H1 (cell line): ENCODE results near the gene BAZ2B. TPM values are rescaled to one million over a fixed set of nuclear protein-coding genes. Genes with fewer than 3 reads are reported as not detected.

ENCODE experiments used
- CTCF ChIA-PET: fragments of 300-600 bp; sonication (Branson Sonifier 250); formaldehyde crosslinking; loops from one replicate; lab custom pipeline; 2021; ENCODE audit not compliant: partially characterized antibody; lab: Charles Lee
- POLR2A ChIA-PET: fragments of 300-600 bp; sonication (Branson Sonifier 250); formaldehyde crosslinking; loops from one replicate; lab custom pipeline; 2021; ENCODE audit warnings: inconsistent platforms; ENCODE audit not compliant: partially characterized antibody; lab: Charles Lee
- DNase-seq, 2 experiments: peaks; one replicate each; pipeline versions ENCODE4 v3.0.0 to v3.0.0-alpha.2; 2010 to 2022; ENCODE audit warnings: low spot score in 2 of 2, low read depth in 1 of 2, mixed read lengths in 1 of 2
- FAIRE-seq: peaks from 2 replicates; lab custom pipeline; 2011; peaks lifted over from hg19 to GRCh38; lab: Jason Lieb, UNC
- H2AFZ ChIP-seq: 2 replicates; pipeline ENCODE4 v1.8.1; 2012; ENCODE audit warnings: low read length, inconsistent platforms
- H2AK5ac ChIP-seq: 2 replicates; pipeline ENCODE4 v1.6.1; 2013; ENCODE audit warnings: low read depth, low read length
- H2BK120ac ChIP-seq: replicated peaks from 2 replicates; pipeline ENCODE3; 2013; ENCODE audit warnings: low read depth, low read length, inconsistent platforms
- H2BK12ac ChIP-seq: 2 replicates; pipeline ENCODE4 v1.6.1; 2013; ENCODE audit warnings: low read depth, low read length
- H2BK15ac ChIP-seq: 2 replicates; pipeline ENCODE4 v1.6.1; 2013; ENCODE audit warnings: low read length
- H2BK20ac ChIP-seq: 2 replicates; pipeline ENCODE4 v1.6.1; 2013; ENCODE audit warnings: low read length
- H2BK5ac ChIP-seq: 2 replicates; pipeline ENCODE4 v1.6.1; 2013; ENCODE audit warnings: low read depth, low read length
- H3K14ac ChIP-seq: 2 replicates; pipeline ENCODE4 v1.6.1; 2013; ENCODE audit warnings: inconsistent platforms; ENCODE audit not compliant: insufficient read length
- H3K18ac ChIP-seq: 2 replicates; pipeline ENCODE4 v1.6.1; 2013; ENCODE audit warnings: low read length; ENCODE audit errors: extremely low read depth
- H3K23ac ChIP-seq: 2 replicates; pipeline ENCODE4 v1.6.1; 2013; ENCODE audit warnings: inconsistent platforms; ENCODE audit not compliant: insufficient read length
- H3K23me2 ChIP-seq: 2 replicates; pipeline ENCODE4 v1.6.1; 2013; ENCODE audit warnings: low read depth, low read length
- H3K27ac ChIP-seq: 2 replicates; pipeline ENCODE4 v1.6.1; 2011; ENCODE audit warnings: low read depth, low read length, inconsistent platforms
- H3K27me3 ChIP-seq, 4 experiments: replicated peaks in 1 of 4; 1 replicate in 1 of 4; 2 replicates in 3 of 4; pipeline versions ENCODE4 v1.6.1 to v1.8.1; 2011 to 2013; ENCODE audit warnings: low read length in 3 of 4, mild to moderate bottlenecking in 3 of 4, inconsistent platforms in 2 of 4, mixed read lengths in 2 of 4, moderate library complexity in 1 of 4; ENCODE audit not compliant: control insufficient read depth in 3 of 4, insufficient read depth in 3 of 4; ENCODE audit errors: extremely low read depth in 1 of 4
- H3K36me3 ChIP-seq, 4 experiments: 2 replicates each; pipeline versions ENCODE4 v1.6.1 to v1.8.1; 2011 to 2013; ENCODE audit warnings: mild to moderate bottlenecking in 4 of 4, low read length in 3 of 4, moderate library complexity in 2 of 4, control low read depth in 1 of 4, inconsistent platforms in 1 of 4; ENCODE audit not compliant: insufficient read depth in 4 of 4, control insufficient read depth in 2 of 4
- H3K4ac ChIP-seq: replicated peaks from 2 replicates; pipeline ENCODE3; 2013; ENCODE audit warnings: low read length, low read depth, mixed read lengths, inconsistent platforms; ENCODE audit not compliant: insufficient read length
- H3K4me1 ChIP-seq, 4 experiments: replicated peaks in 1 of 4; 1 replicate in 1 of 4; 2 replicates in 3 of 4; pipeline versions ENCODE4 v1.6.1 to v1.8.1; 2011 to 2013; ENCODE audit warnings: low read length in 3 of 4, inconsistent platforms in 2 of 4, mixed read lengths in 1 of 4; ENCODE audit not compliant: insufficient read depth in 4 of 4, control insufficient read depth in 3 of 4
- H3K4me2 ChIP-seq, 2 experiments: 2 replicates each; pipeline versions ENCODE4 v1.6.1 to v1.8.1; 2011 to 2013; ENCODE audit warnings: low read depth in 2 of 2, low read length in 2 of 2, control low read depth in 1 of 2, inconsistent platforms in 1 of 2, mild to moderate bottlenecking in 1 of 2; ENCODE audit not compliant: insufficient read depth in 1 of 2
- H3K4me3 ChIP-seq, 4 experiments: fragments of 200-600, 300-600 bp in 1 of 4; sonication (generic), shearing (Covaris generic), sonication (Bioruptor Twin) in 1 of 4; 2 replicates each; pipeline versions ENCODE4 v1.5.1 to v1.8.1; 2011 to 2016; ENCODE audit warnings: low read length in 4 of 4, low read depth in 3 of 4, control low read depth in 2 of 4, inconsistent platforms in 2 of 4, mild to moderate bottlenecking in 2 of 4, mixed read lengths in 1 of 4, moderate library complexity in 1 of 4; ENCODE audit not compliant: insufficient read depth in 2 of 4; ENCODE audit errors: extremely low read depth in 1 of 4
- H3K56ac ChIP-seq: replicated peaks from 2 replicates; pipeline ENCODE3; 2013; ENCODE audit warnings: low read depth, mild to moderate bottlenecking, mixed read lengths, low read length, inconsistent platforms; ENCODE audit not compliant: insufficient read length
- H3K79me1 ChIP-seq: 2 replicates; pipeline ENCODE4 v1.6.1; 2013; ENCODE audit warnings: low read depth, low read length, control low read depth
- H3K79me2 ChIP-seq, 2 experiments: 2 replicates each; pipeline versions ENCODE4 v1.6.1 to v1.8.1; 2012 to 2013; ENCODE audit warnings: low read length in 2 of 2, mild to moderate bottlenecking in 2 of 2, inconsistent platforms in 1 of 2; ENCODE audit not compliant: insufficient read depth in 2 of 2, control insufficient read depth in 1 of 2
- H3K9ac ChIP-seq, 4 experiments: replicated peaks in 1 of 4; 1 replicate in 1 of 4; 2 replicates in 3 of 4; pipeline versions ENCODE4 v1.6.1 to v1.8.1; 2011 to 2013; ENCODE audit warnings: low read depth in 3 of 4, low read length in 3 of 4, control low read depth in 2 of 4, mild to moderate bottlenecking in 2 of 4, moderate library complexity in 2 of 4, inconsistent platforms in 1 of 4; ENCODE audit errors: extremely low read depth in 1 of 4
- H3K9me3 ChIP-seq, 2 experiments: 2 replicates each; pipeline versions ENCODE4 v1.6.1 to v1.8.1; 2012 to 2013; ENCODE audit warnings: mild to moderate bottlenecking in 2 of 2, moderate library complexity in 2 of 2, control low read depth in 1 of 2, inconsistent platforms in 1 of 2, low read depth in 1 of 2, low read length in 1 of 2, mixed read lengths in 1 of 2; ENCODE audit not compliant: insufficient read depth in 2 of 2
- H4K20me1 ChIP-seq, 2 experiments: replicated peaks in 1 of 2; 2 replicates each; pipeline versions ENCODE3 to v1.8.1; 2011 to 2013; ENCODE audit warnings: inconsistent platforms in 2 of 2, low read length in 2 of 2, mild to moderate bottlenecking in 1 of 2; ENCODE audit not compliant: insufficient read depth in 2 of 2, control insufficient read depth in 1 of 2
- H4K5ac ChIP-seq: 2 replicates; pipeline ENCODE4 v1.6.1; 2013; ENCODE audit warnings: low read length, low read depth, mixed read lengths, inconsistent platforms; ENCODE audit not compliant: insufficient read length
- H4K8ac ChIP-seq: 2 replicates; pipeline ENCODE4 v1.8.0; 2013; ENCODE audit warnings: mild to moderate bottlenecking, moderate library complexity, low read length, inconsistent platforms; ENCODE audit not compliant: insufficient read depth; ENCODE audit errors: extremely low read depth
- H4K91ac ChIP-seq: replicated peaks from 2 replicates; pipeline ENCODE3; 2013; ENCODE audit warnings: low read length, mixed read lengths, inconsistent platforms; ENCODE audit not compliant: insufficient read length
- ATF2 ChIP-seq: IDR thresholded peaks from 2 replicates; pipeline ENCODE4 v1.6.1; 2012; ENCODE audit warnings: low read length, inconsistent platforms
- BCL11A ChIP-seq, 2 experiments: IDR thresholded peaks; one replicate each; pipeline ENCODE4 v1.6.1; 2011; ENCODE audit warnings: low read depth in 2 of 2, low read length in 2 of 2, mild to moderate bottlenecking in 2 of 2
- CTCF ChIP-seq, 3 experiments: IDR thresholded peaks; 1 replicate in 2 of 3; 2 replicates in 1 of 3; pipeline versions ENCODE4 v1.5.1 to v1.6.1; 2011; ENCODE audit warnings: low read length in 3 of 3, mild to moderate bottlenecking in 3 of 3, inconsistent platforms in 2 of 3, low read depth in 1 of 3, moderate library complexity in 1 of 3; ENCODE audit not compliant: insufficient read depth in 1 of 3; ENCODE audit errors: control extremely low read depth in 1 of 3
- JUND ChIP-seq: IDR thresholded peaks from 2 replicates; pipeline ENCODE4 v1.6.1; 2011; ENCODE audit warnings: mild to moderate bottlenecking, improper control_type of control experiment, low read length
- SIN3A ChIP-seq, 2 experiments: IDR thresholded peaks in 1 of 2; conservative IDR thresholded peaks in 1 of 2; 2 replicates each; pipeline ENCODE4 v1.6.1; 2011 to 2012; ENCODE audit warnings: low read length in 2 of 2, improper control_type of control experiment in 1 of 2, low read depth in 1 of 2, mild to moderate bottlenecking in 1 of 2
- SUZ12 ChIP-seq: fragments of 200-600 bp; sonication (generic); IDR thresholded peaks from 2 replicates; pipeline ENCODE4 v1.6.1; 2012; ENCODE audit warnings: mild to moderate bottlenecking, inconsistent platforms, low read length, moderate library complexity, mixed read lengths
- WGBS, 2 experiments: shearing (Covaris generic) in 1 of 2; methylation state at CpG; one replicate each; pipeline versions ENCODE4 v1.1.6 to v1.1.7; 2013 to 2015; ENCODE audit warnings: low lambda C conversion rate in 2 of 2, mixed read lengths in 2 of 2, inconsistent platforms in 1 of 2, low coverage in 1 of 2, missing lambda C conversion rate in 1 of 2; ENCODE audit not compliant: insufficient replicate concordance in 2 of 2, insufficient coverage in 1 of 2, insufficient read length in 1 of 2; ENCODE audit errors: extremely low coverage in 1 of 2, missing lambda C conversion rate in 1 of 2; 5-methylcytosine and 5-hydroxymethylcytosine counted together
- polyA plus RNA-seq, 7 experiments: library from polyadenylated mRNA; depleted of rRNA in 3 of 7; stranded (reverse) in 5 of 7; unstranded in 2 of 7; fragments of >200 nt in 5 of 7; fragments of 200-250 nt in 2 of 7; gene quantifications; 1 replicate in 5 of 7; 2 replicates in 1 of 7; 4 replicates in 1 of 7; pipeline versions ENCODE4 v1.2.1 to v1.2.3, GENCODE V29; 2011 to 2013; ENCODE audit warnings: missing spikeins in 2 of 7, mixed read lengths in 2 of 7
- total RNA-seq: library from RNA; stranded (reverse); fragmentation: NEBNext Ultra II Directional; extraction: Animal tissue kit (Norgen Biotek cat#: 25700); gene quantifications from 2 replicates; pipeline ENCODE4 v1.2.1, GENCODE V29; 2021

Gene BAZ2B
- total and polyA plus RNA-seq, 2 of the 8 experiments (the other 6 are each of a cell fraction or from before 2014, with no cell fraction given) = 15.2 to 46.3 TPM

GRCh38 chr2:159419403-159419802 lies 196.9 kb downstream of the BAZ2B start:
- no peak overlapping the region for H2AK5ac ChIP-seq
- no peak overlapping the region for H4K91ac ChIP-seq
- no peak overlapping the region for H2BK12ac ChIP-seq
- TF ChIP-seq BCL11A (IDR thresholded peaks at IDR 0.05; ENCODE audit: low read depth in 2 of 2, low read length in 2 of 2) (no peak), SUZ12 (no peak), CTCF (IDR thresholded peaks at IDR 0.05; ENCODE audit: control extremely low read depth in 1 of 3, insufficient read depth in 1 of 3, low read depth in 1 of 3, low read length in 3 of 3) (no peak), ATF2 (no peak), JUND (no peak), SIN3A (conservative IDR thresholded peaks at IDR 0.05 in 1 of 2, IDR thresholded peaks at IDR 0.05 in 1 of 2; ENCODE audit: low read depth in 1 of 2, low read length in 2 of 2) (no peak)
- no peak overlapping the region for H3K9ac ChIP-seq
- no peak overlapping the region for H3K56ac ChIP-seq
- no peak overlapping the region for H3K18ac ChIP-seq
- no peak overlapping the region for H3K14ac ChIP-seq
- no peaks in the 10 kb centered on the region for H3K79me1 ChIP-seq
- H3K36me3 ChIP-seq = peaks cover 0 to 6% (median 2%) of the 10 kb centered on the region in 4 experiments; a peak in 3 of 8 replicates
- H3K4me1 ChIP-seq = no peaks in the 10 kb centered on the region
- H3K79me2 ChIP-seq = no peaks in the 10 kb centered on the region
- no peak overlapping the region for H2BK5ac ChIP-seq
- FAIRE-seq = no peak
- H3K4me3 ChIP-seq = no peak overlapping the region
- ChIA-PET CTCF (interaction anchor here (1.7 kb wide), 1 partner anchor 12 kb away, joined by 3 read pairs; no protein-coding TSS in a partner anchor), POLR2A (interaction anchor here (1.1 kb wide), 1 partner anchor 9 kb away, joined by 3 read pairs; no protein-coding TSS in a partner anchor)
- H2AFZ ChIP-seq = no peak overlapping the region
- no peak overlapping the region for H3K4me2 ChIP-seq
- H3K9me3 ChIP-seq = no peaks in the 10 kb centered on the region
- no peak overlapping the region for H4K8ac ChIP-seq
- no peaks in the 10 kb centered on the region for H4K20me1 ChIP-seq
- DNase-seq = no peak
- H3K23ac ChIP-seq = no peak overlapping the region
- H4K5ac ChIP-seq = no peak overlapping the region
- no peak overlapping the region for H3K27ac ChIP-seq
- no peaks in the 10 kb centered on the region for H3K23me2 ChIP-seq
- H2BK120ac ChIP-seq = no peak overlapping the region
- WGBS, 2 experiments = 83% methylated on average over 2 of the region's 2 CpGs; no CpG with 5 or more reads in 1 of the 2 experiments
- no peaks in the 10 kb centered on the region for H3K27me3 ChIP-seq
- no peak overlapping the region for H2BK15ac ChIP-seq
- no peak overlapping the region for H3K4ac ChIP-seq
- H2BK20ac ChIP-seq = no peak overlapping the region
